G401 (cell line): ENCODE measurements around the gene AHSG. TPM values are rescaled to one million over a fixed set of nuclear protein-coding genes. Genes with fewer than 3 reads are reported as not detected.
"Not testable (repeated sequence)": the region's sequence is repeated elsewhere in the genome, so short reads cannot be mapped to it uniquely, and the experiment has no call there.

Source experiments
- DNase-seq: peaks from one replicate; pipeline ENCODE4 v3.0.0-alpha.2; 2015; ENCODE audit warnings: low spot score
- in situ Hi-C: cut with HindIII; loops from 2 replicates; pipeline ENCODE4 v1.10.0; 2016; ENCODE audit warnings: low sequenced_read_pairs, mixed read lengths
- total RNA-seq: library from RNA; depleted of rRNA; stranded (reverse); fragments of >200 nt; shearing (Covaris generic); gene quantifications from 2 replicates; pipeline ENCODE4 v1.2.3, GENCODE V29; 2014

AHSG gene
- total RNA-seq, 1 experiment from 2014 or later = not detected

DNA sequence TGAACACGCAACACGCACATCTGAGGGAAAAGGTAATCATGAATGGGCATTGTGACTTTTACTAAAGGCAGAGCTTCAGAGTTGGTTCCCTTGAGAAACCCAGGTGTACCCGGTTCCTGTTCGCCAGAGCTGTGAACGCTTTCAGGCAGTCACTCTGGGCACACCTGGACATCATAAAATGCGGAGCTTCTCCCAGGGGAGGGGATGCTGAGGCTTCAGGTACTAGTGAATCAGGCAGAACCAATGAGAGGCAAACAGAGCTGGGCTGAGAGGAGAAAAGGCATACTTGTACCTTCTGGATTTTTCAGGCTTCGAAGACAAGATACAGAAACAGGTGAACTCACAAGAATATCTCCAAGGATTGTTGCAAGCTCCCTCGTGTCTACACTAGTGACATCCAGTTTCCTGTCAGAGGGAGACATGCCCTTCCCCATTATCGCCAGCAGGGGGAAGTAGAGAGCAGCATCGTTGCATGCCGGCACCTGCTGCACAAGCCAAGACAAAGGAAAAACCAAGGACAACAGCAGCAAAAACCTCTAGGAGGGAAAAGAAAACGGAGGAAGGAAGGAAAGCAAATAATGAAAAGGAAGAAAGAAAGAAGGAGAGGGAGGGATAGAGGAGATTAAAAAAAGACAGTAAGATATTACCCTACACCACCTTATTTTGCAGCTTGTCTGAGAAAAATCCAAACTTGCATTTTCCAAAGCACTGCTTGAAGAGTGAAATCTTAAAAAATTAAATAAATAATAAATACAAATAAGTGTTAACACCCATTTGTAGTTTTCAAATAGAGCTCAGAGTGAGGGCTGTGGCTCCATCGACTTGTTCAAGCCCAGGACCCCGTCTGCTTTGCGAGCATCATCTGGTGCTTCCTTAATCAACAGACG is 2.0 kb downstream of the AHSG start:
- in situ Hi-C loops = no loop called here

DNA sequence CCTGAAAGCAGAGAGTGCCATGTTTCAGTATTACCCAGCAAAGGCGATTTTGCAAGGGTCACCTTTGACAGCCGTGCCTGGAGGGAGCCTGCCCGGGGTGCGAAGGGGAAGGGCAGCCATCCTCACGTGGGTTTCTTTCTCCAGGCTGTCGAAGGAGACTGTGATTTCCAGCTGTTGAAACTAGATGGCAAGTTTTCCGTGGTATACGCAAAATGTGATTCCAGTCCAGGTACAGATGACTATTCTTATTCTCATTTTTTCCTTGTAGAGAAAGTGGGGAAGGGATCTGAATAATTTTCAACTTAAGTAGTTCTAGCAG is 3.4 kb downstream of the AHSG start:
- no peak for DNase-seq
- in situ Hi-C loops = no loop called here

More for the DNA sequence above, 2.0 kb downstream of the AHSG start:
- peak; percentile 83 for DNase-seq

DNA sequence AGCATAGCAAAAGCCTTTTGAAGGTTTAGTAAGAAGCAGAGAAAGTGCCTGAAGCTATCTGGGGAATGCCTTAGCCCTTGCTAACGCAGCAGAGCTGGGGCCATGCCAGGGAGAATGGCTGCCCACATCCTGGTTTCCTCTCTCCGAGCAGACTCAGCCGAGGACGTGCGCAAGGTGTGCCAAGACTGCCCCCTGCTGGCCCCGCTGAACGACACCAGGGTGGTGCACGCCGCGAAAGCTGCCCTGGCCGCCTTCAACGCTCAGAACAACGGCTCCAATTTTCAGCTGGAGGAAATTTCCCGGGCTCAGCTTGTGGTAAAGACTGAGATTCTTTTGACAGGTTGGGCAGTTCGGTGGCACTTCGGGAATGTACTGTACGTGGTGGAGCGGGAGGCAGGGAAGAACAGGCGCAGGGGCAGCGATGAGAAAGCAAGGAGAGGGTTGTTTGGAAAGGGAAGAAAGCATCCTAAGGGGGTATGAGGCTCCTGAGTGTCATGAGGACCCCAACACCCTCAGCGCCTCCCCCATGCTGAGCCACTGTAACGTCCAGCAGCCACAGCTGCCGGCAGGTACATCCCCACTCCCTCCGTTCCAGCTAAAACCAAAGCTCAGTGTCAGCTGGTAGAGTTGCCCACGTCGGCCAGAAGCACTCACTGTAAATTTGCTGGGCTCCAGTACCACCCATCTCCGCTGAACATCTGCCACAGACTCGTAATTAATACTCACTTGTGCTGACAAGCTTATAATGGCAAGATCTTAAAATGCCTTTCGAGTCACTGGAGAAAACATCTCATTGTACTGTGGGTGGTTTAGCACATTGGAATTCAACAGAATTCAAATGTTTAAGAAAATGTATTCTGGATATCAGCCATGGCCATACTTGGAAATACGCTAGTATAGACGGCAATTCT is 4.4 kb downstream of the AHSG start:
- in situ Hi-C loops = no loop called here

DNA sequence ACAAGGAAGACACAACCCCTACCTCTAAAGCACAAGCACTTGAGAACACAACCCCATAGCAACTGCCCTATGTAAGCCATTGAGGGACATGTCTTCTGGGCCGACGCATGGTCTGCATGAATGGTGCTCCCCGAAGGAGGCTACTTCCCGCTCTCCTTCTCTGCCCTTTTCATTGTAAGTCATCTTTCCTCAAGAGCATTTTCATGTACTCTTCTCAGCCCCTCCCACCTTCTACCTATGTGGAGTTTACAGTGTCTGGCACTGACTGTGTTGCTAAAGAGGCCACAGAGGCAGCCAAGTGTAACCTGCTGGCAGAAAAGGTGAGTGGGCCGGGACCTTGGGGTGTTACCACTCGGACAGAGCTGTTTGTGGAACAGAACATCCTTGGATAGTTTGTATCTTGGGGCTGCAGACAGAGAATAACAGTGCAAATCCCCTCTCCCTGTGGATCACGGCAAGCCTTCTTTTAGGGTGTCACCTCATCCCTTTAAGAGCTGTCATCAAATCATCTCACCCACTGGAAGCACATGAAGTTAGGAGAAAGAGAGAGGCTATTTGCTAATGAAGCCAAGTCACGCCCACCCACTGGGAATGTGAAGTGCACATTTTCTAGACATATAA is 5.6 kb downstream of the AHSG start:
- DNase-seq = no peak
- in situ Hi-C loops = no loop called here

More for the DNA sequence above, 4.4 kb downstream of the AHSG start:
- DNase-seq = peak; percentile 67

DNA sequence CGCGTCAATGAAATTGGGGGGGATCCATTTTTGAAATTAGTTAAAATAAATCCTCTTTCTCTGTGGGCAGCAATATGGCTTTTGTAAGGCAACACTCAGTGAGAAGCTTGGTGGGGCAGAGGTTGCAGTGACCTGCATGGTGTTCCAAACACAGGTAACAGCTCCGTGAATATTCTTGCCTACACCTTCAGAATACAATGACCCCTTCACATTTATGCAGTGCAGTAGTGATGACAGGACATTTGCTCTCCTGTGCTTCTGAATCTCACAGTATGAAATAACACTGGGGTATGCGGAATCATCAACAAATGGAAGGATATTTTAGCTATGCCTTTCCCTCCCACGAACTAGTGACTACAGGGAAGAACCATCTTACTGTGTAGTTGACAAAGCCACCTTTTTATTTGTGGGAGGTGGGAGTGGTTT is 6.9 kb downstream of the AHSG start:
- in situ Hi-C loops = no loop called here
- DNase-seq = no peak

DNA sequence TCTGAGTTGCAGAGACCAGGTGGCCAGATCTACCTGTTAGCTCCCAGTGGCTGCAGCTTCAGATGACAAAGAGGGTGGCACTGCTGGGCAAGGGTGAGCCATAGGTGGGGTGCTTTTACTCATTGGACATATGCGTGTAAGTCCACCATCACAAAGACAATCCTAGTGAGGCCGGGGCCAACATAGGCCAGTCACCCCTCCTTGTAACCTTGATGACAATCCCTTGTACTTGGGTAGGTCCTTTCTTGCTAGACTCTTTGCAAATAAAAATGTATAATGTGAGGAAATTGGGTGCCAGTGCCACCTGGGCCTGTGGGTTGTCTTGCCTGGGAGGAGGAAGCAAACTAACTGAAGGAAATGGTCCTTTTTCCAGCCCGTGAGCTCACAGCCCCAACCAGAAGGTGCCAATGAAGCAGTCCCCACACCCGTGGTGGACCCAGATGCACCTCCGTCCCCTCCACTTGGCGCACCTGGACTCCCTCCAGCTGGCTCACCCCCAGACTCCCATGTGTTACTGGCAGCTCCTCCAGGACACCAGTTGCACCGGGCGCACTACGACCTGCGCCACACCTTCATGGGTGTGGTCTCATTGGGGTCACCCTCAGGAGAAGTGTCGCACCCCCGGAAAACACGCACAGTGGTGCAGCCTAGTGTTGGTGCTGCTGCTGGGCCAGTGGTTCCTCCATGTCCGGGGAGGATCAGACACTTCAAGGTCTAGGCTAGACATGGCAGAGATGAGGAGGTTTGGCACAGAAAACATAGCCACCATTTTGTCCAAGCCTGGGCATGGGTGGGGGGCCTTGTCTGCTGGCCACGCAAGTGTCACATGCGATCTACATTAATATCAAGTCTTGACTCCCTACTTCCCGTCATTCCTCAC is 7.6 kb downstream of the AHSG start:
- in situ Hi-C loops = no loop called here
- no peak for DNase-seq

DNA sequence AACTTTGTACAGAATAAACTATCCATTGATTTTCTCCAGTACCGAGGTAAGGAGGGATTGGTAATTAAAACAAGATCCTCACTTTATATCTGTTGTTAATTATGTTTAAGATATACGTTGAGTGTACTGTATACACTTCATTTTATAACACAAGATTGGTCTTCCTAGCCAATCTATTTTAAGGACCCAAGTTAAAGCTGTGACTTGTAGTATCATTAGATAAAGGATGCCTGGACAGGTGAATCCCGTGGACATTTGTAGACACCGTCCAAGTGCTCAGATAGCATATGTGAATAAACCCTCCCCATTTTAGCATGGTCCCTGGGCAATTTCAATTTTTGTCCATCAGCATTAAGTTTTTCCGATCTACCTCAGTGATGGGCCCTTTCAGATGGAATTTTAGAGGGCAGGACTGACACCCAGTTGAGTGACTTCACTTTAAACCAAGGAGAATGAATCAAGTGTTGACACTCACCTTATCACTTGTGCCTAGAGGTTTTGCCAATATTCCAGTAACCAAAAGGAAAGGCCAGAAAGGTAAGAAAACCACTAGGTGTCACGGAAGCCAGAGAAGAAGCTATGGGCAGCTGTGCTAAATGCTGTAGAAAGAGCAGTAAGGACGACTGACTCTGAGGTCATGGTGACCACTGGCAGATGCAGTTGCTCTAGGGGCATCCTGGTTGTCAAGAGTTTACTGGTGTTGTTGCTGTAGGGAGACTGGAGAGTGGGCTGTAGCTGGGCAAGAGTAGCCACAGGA is 9.2 kb downstream of the AHSG start:
- DNase-seq = no peak
- in situ Hi-C loops = no loop called here

DNA sequence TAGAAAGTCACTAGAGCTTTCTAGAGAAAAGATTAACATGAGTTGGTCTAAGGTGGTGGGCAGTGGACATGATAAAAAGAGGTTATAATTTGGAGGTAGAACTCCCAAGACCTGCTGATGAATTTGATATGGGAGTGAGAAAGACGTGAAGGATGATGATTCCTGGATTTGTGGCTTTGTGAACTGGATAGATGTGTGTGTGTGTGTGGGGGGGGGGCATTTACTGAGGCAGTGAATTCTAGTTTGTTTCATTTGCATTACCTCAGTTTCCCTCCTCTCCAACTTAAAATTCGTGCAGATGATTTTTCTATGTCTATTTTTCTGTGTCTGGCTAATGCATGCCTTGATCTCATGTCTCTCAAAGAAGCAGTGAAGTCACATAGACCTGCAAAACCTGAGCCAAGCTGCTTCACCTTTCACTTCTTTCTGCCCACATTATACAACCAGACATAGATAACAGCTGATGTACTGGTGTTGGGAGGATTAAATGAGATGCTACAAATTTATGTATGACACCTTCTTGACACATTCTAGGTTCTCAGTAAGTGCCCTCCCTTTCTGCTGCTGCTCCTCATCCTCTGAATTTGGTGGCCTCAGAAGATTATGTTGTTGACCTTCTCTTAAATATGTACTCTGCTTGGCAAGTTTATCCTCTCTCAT is 9.9 kb downstream of the AHSG start:
- in situ Hi-C loops = no loop called here
- no peak for DNase-seq

DNA sequence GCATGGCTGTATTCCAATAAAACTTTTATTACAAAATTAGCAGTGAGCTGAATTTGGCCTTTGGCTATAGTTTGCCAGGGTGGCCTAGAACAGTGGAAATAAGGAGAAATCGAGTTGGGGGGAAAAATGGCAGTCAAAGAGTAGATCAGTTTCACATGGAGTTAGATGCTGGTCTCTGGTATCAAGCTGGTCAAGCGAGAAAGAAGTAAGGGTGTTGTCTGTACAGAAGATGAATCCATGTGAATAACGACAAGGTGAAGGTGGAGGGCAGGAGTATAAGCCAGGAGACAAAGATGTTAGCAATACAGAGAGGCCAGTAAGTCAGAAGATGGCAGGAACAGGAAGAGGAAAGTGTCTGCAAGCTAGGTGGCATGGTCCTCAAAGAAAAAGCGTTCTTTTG is 11.7 kb downstream of the AHSG start:
- in situ Hi-C loops = no loop called here
- no peak for DNase-seq

DNA sequence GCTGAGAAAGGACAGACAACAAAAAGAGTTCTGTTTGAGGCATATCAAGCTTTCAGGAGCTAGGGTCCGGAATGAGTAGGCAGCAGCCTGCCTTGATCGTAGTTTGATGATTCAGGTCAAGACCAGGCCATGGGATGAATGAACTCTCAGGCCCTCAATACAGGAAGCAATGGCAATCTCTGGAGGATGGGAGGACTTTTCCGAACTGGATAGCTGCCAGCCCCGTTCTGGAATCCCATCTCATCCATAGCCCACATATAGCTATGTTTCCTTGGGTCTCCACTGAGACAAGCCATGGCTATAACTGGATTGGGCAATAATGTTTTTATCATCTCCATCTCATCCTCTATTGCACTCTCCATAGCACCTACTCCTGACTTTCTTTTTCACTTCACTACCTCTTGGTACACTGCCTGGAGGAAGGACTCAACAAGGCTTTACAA is 12.8 kb downstream of the AHSG start:
- DNase-seq = no peak
- in situ Hi-C loops = no loop called here

DNA sequence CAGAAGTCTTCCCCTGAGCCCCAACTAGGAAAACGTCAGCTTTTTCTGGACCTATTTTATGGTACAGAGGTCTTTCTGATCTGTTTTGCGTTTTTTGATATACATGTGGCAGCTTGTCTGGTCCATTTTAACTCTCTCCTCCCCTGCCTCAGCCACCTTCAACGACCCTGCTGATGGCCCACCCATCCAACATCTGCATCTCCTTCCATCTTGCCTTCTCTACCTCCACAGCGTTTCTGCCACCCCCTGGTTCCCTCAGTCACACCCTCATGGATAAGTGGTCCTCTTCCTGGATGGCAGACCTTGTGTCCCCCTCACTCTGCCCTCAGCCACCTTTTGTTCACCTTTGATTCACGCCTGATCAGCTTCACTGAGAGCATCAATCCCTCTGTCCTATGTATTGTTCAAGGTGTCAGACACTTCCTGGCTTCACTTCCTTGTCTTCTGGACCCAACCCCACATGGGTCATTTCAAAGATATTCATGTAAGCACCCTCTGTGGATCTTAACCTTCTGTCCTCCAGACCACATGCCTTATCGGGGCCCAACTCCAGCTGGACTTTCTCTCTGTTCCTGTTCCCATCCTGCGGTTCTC is 13.5 kb downstream of the AHSG start:
- in situ Hi-C loops = no loop called here
- no peak for DNase-seq

DNA sequence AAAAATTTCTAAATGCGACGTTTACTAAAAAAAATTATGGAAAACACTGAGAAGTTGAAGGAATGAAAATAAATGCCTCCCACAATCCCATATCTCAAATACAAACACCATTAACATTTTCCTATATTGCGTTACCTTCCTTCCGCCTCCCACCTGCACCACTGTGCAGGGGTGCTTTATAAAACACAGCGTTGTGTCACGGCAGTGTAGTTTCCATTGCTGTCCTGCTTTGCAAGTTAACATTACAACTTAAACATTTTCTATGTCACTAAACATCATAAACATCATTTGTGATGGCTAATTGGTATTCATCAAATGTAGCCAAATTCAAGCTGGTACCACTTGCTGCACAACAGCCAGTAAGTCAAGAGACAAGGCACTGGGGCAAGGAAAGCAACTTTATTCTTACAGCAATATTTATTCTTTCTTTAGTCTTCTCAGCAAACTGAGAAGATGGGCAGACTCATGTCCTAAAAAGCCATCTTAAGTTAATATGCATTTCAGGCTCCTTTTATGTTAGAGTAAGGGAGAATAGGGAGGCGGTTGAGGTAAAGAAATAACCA is 15.1 kb downstream of the AHSG start:
- in situ Hi-C loops = no loop called here
- no peak for DNase-seq

DNA sequence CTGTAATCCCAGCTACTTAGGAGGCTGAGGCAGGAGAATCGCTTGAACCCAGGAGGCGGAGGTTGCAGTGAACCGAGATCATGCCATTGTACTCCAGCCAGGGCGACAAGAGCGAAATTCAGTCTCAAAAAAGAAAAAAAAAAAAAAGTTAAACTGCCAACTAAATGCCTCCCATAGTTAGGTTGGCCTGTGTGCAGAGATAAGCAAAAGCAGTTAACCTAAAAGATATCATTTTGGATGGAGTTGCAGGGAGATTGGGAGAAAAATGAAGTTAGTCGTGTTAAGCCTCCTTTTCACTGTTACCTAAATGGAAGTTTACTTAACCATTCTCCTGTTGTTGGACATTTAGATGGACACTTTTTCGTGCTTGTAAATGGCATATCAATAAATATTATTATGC is 15.9 kb downstream of the AHSG start:
- no peak for DNase-seq
- in situ Hi-C loops = no loop called here

DNA sequence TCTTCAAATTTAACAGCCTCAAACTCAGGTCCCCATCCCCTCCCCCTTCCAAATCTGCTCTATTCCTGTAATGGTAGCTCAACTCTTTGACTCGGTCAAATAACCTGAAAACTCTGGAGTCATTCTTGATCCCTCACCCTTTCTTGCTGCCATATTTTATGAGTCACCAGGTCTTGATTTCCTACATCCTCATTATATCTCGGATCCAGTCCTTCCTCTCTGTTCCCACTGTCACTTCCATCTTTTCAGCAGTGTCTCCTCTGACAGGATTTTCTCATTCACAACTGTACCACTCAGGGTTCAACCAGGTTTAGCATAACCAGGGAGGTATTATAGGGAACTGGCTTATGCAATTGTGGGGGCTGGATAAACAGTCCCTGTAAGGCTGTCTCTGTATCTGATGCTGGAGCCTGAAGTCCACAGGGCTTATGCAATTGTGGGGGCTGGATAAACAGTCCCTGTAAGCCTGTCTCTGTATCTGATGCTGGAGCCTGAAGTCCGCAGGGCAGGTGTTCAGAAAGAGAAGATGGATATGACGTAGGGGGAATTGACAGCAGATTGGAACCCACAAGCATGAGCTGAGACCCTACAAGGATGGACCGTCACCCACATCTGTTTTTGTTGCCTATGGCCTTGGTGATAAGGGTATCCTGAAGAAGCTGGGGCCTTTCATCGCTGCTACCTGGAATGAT is 18.2 kb downstream of the AHSG start:
- no peak for DNase-seq
- in situ Hi-C loops = no loop called here

DNA sequence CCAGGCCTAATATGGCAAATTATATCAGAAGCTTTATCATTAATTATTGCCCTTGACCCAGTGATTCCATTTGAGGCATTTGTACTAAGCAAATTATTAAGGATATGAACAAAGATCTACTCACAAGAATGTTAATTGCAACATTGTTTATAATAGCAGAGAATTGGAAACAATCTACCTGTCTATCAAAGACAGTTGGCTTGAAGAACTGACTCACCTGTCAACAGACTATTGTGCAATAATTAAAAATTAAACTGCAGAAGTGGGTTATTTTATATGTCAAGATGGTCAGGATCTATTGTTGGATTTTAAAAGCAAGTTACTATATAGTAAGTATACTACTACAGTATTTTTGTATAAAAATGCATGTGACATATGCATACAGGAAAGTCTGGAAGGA is 20.6 kb downstream of the AHSG start:
- in situ Hi-C loops = no loop called here

DNA sequence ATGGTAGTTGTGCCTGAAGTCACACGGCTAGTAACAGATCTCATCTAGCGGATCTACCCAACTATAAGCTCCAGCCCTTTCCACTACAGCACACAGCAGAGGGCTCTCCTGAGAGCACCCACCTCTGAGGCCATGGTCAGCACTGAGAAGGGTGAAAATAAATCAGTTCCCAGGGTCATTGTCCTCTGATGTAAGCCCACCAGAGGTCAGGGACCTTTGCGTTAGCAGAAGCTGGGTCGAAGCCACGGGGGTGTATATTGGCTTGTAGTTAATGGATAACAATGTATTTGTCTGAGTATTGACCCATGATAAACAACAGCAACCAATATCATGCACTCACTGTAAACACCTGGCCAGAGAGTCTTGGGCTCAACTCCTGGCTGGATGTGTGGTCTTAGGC is 21.3 kb downstream of the AHSG start:
- DNase-seq, in situ Hi-C loops: not testable (repeated sequence)

More for the DNA sequence above, 20.6 kb downstream of the AHSG start:
- no peak for DNase-seq
